ENCODE data around the gene EIF3L. TPM values are rescaled to one million over a fixed set of nuclear protein-coding genes. Genes with fewer than 3 reads are reported as not detected.

Gene EIF3L
- total and polyA plus RNA-seq, 2 of the 8 experiments (the other 6 are each of a cell fraction or from before 2014, with no cell fraction given): 639 to 886 TPM

- no peak for TF ChIP-seq SIX5 (IDR thresholded peaks at IDR 0.05; ENCODE audit: low read depth, low read length)
- TF ChIP-seq BRCA1 (IDR thresholded peaks at IDR 0.05; ENCODE audit: low read depth, low read length): no peak
- TF ChIP-seq CREB1 (IDR thresholded peaks at IDR 0.05): no peak
- no peak for TF ChIP-seq POLR2AphosphoS5 (IDR thresholded peaks at IDR 0.05; ENCODE audit: low read depth, low read length)
- TF ChIP-seq RBBP5 (IDR thresholded peaks at IDR 0.05; ENCODE audit: borderline replicate concordance, low read depth, low read length): peak; percentile 30; the same call in 1 of the 2 replicates
- no peak for TF ChIP-seq BACH1 (IDR thresholded peaks at IDR 0.05; ENCODE audit: low read length)
- no peak for TF ChIP-seq SP1 (IDR thresholded peaks at IDR 0.05; ENCODE audit: low read depth, low read length)
- TF ChIP-seq SP4 (IDR thresholded peaks at IDR 0.05; ENCODE audit: low read length): no peak
- TF ChIP-seq PHF8 (conservative IDR thresholded peaks at IDR 0.05; ENCODE audit: low read depth, low read length): no peak; the same call in 1 of the 2 replicates
- TF ChIP-seq CTBP2 (IDR thresholded peaks at IDR 0.05; ENCODE audit: borderline replicate concordance, insufficient read depth, insufficient read length, low read length): no peak
Measured at GRCh38 chr22:37905534-37906363, 56.5 kb downstream of the EIF3L start, which contains the start of gene MICALL1 (continued).
